GM12892 (cell line): ENCODE measurements around the gene RAB37.

ENCODE experiments used
- DNase-seq: peaks from one replicate; pipeline ENCODE4 v3.0.0; 2011; ENCODE audit not compliant: insufficient read length
- FAIRE-seq: peaks from 2 replicates; lab custom pipeline; 2011; peaks lifted over from hg19 to GRCh38; lab: Jason Lieb, UNC
- POLR2A ChIP-seq: IDR thresholded peaks from 2 replicates; pipeline ENCODE4 v1.6.1; 2011; ENCODE audit warnings: low read depth, low read length, control low read depth
- POLR2AphosphoS5 ChIP-seq: IDR thresholded peaks from 2 replicates; pipeline ENCODE4 v1.6.1; 2011; ENCODE audit warnings: low read depth, low read length, control low read depth
- TAF1 ChIP-seq: IDR thresholded peaks from 2 replicates; pipeline ENCODE4 v1.6.1; 2011; ENCODE audit warnings: low read depth, mild to moderate bottlenecking, control low read depth, low read length, borderline replicate concordance

RAB37 gene

GRCh38 chr17:74712756-74713155, 24.3 kb upstream of the RAB37 start, which contains the start of gene CD300LF:
Gene CD300LF (minus strand): TSS chr17:74712923. CDS start chr17:74712866, 57 bp downstream.
- DNase-seq, result no peak
- TF ChIP-seq POLR2AphosphoS5 (no peak), POLR2A (no peak), TAF1 (no peak)
- no peak for FAIRE-seq

GRCh38 chr17:74713171-74713755, 23.8 kb upstream of the RAB37 start:
- TF ChIP-seq POLR2A, result no peak
- TF ChIP-seq POLR2AphosphoS5, result no peak
- no peak for TF ChIP-seq TAF1
- FAIRE-seq (no peak), DNase-seq (no peak)

GRCh38 chr17:74715144-74715543, 21.9 kb upstream of the RAB37 start:
- no peak for DNase-seq
- FAIRE-seq, result no peak
- no peak for TF ChIP-seq POLR2A
- TF ChIP-seq POLR2AphosphoS5, result no peak
- no peak for TF ChIP-seq TAF1

GRCh38 chr17:74720506-74720905, 16.6 kb upstream of the RAB37 start:
- no peak for FAIRE-seq

GRCh38 chr17:74722782-74723181, 14.3 kb upstream of the RAB37 start:
- TF ChIP-seq TAF1, result no peak
- no peak for TF ChIP-seq POLR2AphosphoS5
- TF ChIP-seq POLR2A, result no peak
- no peak for DNase-seq
- no peak for FAIRE-seq

More at GRCh38 chr17:74720506-74720905, 16.6 kb upstream of the RAB37 start:
- no peak for DNase-seq
- TF ChIP-seq POLR2AphosphoS5 (no peak), TAF1 (no peak)

DNA sequence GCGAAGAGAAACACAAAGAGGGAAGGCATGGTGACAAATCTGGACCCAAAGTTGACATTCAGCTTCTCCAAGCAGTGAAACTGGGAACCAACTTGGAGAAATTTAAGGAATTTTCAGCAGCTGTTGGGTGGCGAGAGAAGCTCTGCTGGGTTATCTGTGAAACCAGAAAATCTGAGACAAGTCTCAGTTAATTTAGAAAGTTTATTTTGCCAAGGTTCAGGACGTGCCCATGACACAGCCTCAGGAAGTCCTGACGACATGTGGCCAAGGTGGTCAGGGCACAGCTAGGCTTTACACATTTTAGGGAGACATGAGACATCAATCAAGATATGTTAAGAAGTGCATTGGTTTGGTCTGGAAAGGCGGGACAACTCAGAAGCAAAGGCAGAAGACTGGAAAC, 13.2 kb upstream of the RAB37 start:
- DNase-seq (no peak), FAIRE-seq (no peak)
- no peak for TF ChIP-seq POLR2A
- TF ChIP-seq TAF1, result no peak
- TF ChIP-seq POLR2AphosphoS5, result no peak

- FAIRE-seq (no peak), DNase-seq (no peak)
- no peak for TF ChIP-seq TAF1
- no peak for TF ChIP-seq POLR2AphosphoS5
- no peak for TF ChIP-seq POLR2A
Observed at GRCh38 chr17:74725111-74725510, 11.9 kb upstream of the RAB37 start.

DNA sequence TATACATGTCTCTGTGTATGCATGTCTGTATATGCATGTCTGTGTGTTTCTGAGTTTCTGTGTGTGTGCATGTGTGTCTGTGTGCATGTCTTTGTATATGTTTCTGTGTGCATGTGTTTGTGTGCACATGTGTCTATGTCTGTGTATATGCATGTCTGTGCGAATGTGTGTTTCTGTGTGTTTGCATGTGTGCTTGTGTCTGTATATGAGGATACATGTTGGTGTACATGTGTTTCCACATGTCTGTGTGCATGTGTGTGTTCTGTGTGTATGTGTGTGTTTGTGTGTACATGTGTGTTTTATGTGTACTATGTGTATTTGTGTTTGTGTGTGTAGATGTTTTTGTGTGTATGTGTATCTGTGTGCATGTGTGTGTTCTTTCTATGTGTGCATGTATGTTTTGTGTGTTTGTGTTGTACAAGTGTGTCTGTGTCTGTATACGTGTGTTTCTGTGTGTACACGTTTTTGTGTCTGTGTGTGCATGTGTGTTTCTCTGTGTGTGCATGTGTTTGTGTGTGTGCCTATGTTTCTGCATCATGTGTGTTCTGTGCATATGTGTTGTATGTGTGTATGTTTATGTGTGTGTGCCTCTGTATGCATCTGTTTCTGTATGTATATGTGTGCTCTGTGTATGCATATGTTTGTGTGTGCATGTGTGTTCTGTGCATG, 8.9 kb upstream of the RAB37 start:
- no peak for FAIRE-seq
- DNase-seq, result no peak
- no peak for TF ChIP-seq POLR2AphosphoS5
- TF ChIP-seq TAF1, result no peak
- TF ChIP-seq POLR2A, result no peak

DNA sequence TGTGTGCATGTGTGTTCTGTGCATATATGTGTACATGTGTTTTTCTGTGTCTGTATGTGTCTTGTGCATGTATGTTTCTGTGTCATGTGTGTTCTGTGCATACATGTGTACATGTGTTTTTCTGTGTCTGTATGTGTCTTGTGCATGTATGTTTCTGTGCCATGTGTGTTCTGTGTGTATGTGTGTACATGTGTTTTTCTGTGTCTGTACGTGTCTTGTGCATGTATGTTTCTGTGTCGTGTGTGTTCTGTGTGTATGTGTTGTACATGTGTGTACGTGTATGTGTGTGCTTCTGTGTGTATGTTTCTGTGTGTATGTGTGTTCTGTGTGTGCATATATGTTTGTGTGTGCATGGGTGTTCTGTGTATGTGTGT, 8.4 kb upstream of the RAB37 start:
- FAIRE-seq (no peak), DNase-seq (no peak)
- TF ChIP-seq TAF1, result no peak
- TF ChIP-seq POLR2AphosphoS5, result no peak
- TF ChIP-seq POLR2A, result no peak

DNA sequence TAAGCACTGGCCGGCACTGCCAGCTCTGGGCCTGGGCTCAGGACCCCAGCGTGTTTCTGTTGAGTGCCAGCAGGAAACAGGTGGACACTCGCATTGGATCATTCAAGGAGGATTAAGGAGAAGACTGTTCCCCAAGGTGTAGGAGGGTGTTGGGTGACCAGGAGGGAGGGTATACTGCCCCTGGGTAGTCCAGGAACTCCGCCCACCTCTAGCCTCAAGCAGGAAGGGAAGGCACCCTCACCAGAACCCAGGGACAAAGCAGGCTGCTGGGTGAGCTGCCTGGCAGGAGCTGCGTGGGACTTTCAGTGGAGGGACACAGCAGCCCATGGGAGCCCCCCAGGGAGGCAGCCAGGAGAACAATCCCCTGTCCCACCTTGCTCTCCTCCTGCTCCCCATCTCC, 7.7 kb upstream of the RAB37 start:
- FAIRE-seq (no peak), DNase-seq (no peak)
- no peak for TF ChIP-seq TAF1
- no peak for TF ChIP-seq POLR2AphosphoS5
- TF ChIP-seq POLR2A, result no peak

GRCh38 chr17:74729866-74730265, 7.2 kb upstream of the RAB37 start:
- no peak for DNase-seq
- no peak for FAIRE-seq
- TF ChIP-seq POLR2AphosphoS5 (no peak), POLR2A (no peak), TAF1 (no peak)
